ENCODE results near the gene FREM3.

- no peak for TF ChIP-seq CTCF (conservative IDR thresholded peaks at IDR 0.05; ENCODE audit: low read depth, low read length)
- no peak for TF ChIP-seq EZH2 (IDR thresholded peaks at IDR 0.05; ENCODE audit: borderline replicate concordance, low read depth, low read length, poor library complexity, severe bottlenecking)
Measured at GRCh38 chr4:143617994-143618679, 82.3 kb downstream of the FREM3 start.
